Ramos (cell line): ENCODE data around the gene NEU4.

ENCODE experiments used
- in situ Hi-C: fragments of 300-500 bp; cut with MboI; formaldehyde crosslinking; loops from one replicate; pipeline ENCODE4 v1.14.3; 2022; ENCODE audit warnings: low sequenced_read_pairs; ENCODE audit not compliant: unreplicated experiment

NEU4 gene

DNA sequence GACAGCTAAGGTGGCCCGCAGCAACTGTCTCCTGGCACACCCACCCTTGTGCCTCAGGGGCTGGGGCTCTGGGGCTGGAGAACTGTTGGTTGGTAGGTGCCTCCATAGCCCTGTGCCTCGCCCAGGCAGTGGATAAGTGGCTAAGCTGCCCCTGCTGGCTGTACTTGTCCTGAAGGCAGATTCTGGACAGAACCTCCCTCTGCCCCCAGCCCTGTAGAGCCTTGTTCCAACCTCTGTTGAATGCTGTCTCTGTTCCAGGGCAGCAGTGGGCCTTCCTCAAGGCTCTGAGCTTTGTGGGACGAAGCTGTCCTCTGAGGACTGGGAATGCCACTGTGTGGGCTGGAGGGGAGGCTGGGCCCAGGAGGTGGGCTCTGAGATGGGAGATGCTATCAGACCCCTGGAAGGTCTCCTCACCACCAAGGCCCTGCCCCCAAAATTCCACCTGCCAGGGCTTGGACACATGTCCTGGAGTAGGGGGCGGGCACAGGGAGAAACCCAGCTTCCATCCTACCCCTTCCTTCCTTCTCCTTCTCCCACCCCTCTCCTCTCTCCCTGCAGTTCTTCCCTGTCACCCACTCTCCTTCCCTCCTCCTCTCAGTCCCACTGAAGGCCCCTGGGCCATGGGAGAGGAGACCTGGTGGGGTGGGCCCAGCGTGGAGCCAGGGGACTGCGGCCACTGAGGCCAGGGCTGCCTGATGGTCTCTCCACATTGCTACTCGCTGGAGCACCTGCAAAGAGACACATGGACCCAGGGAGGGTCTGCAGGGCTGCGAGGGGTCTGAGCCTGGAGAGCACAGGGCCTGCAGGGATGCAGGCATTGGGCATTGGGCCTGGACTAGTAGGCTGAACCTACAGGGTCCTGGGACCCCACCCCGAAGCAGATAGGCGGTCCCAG lies 51.4 kb downstream of the NEU4 start:
- in situ Hi-C loops = no loop called here

DNA sequence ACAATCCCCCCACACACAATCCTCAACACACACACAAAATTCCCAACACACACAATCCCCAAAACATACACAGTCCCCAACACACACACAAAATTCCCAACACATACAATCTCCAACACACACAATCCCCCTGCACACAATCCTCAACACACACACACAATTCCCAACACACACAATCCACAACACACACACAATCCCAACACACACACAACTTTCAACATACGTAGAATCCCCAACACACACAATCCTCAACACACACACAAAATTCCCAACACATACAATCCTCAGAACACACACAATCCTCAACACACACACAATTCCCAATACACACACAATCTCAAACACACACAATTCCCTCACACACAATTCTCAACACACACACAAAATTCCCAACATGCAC lies 52.3 kb downstream of the NEU4 start:
- in situ Hi-C loops = no loop called here

DNA sequence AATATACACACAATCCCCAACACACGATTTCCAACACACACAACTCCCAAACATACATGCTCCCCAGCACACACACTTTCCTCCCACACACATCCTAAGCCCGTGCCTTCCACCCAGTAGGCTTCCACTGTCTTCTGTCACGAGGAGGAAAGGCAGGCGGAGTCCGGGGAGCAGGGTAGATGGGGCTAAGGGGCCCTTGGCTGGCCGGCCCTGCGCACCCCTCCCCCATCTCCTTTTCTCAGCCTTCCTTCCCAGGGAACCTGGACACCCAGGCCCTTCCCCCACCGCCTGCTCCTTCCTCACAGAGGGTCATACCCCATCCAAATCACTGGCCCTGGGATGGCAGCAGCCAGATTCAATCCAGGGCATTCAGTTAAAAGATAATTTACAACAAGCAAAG lies 53.1 kb downstream of the NEU4 start:
- in situ Hi-C loops = no loop called here

DNA sequence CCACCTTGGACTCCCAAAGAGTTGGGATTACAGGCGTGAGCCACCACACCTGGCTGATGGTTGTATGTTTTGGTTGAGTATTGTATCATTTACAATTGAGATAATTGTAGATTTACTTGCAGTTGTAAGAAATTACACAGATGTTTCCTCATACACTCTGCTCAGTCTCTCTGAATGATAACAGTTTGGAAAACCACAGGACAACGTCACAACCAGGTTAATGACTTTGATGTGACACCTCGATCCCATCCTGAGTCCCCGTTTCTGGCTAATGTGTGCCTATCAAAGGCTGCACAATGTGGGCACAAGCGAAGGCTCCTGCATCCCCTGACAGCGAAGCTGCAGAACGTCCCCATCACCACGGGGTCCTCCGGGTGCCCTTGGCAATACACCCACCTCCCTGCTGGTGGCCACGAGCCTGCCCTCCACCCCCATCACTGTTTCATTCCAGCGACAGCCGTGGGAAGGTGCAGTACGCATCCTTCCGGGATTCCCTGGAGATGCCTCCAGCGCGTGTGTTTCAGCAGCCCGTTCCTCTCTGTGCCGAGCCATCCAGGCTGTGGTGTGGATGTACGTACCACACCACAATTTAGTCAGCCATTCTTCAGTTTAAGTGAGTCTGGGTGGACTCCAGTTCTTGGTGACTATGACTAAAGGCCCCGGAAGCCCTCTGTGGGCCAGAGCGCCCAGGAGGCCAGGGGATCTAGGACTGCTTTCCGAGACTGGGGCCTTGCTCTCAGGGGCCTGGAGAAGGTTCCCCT lies 54.0 kb downstream of the NEU4 start:
- in situ Hi-C loops = no loop called here

DNA sequence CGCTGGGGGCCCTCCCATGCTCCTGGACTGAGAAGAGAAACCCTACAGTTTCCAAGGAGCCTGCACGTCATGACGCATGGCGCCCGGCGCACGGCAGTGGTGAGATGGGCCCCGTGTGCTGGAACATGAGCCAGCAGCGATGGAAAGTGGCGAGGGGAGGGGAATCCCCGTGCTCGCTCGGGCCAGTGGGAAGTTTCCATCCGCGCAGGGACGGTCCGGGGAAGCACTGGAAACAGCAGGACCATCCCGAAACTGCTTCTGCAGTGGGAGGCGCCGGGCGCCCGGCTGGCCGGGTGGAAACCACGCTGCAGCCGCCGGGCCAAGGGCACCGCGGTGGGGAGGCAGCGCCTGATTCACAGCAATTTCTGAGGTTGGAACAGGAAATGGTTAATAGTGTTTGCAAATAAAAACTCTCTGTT lies 54.6 kb downstream of the NEU4 start:
- in situ Hi-C loops = no loop called here

DNA sequence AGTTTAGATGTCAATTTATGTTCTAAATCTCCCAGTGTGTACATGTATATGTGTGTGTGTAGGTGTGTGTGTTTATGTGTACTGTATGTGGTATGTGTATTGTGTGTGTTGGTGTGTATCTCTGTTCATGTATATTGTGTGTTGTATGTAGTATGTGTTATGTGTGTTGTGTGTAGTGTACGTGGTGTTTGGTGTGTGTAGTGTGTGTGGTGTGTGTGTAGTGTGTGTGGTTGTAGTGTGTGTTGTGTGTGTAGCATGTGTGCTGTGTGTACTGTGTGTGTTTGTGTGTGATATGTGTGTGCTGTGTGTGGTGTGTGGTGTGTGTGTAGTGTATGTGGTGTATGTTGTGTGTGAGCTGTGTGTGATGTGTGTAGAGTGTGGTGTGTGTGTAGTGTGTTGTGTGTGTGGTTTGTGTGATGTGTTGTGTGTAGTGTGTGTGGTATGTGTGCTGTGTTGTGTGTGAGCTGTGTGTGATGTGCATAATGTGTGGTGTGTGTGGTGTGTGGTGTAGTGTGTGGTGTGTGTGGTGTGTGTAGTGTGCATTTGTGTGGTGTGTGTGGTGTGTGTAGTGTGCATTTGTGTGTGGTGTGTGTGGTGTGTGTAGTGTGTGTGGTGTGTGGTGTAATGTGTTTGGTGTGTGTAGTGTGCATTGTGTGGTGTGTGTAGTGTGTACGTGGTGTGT lies 55.3 kb downstream of the NEU4 start:
- in situ Hi-C loops = no loop called here

DNA sequence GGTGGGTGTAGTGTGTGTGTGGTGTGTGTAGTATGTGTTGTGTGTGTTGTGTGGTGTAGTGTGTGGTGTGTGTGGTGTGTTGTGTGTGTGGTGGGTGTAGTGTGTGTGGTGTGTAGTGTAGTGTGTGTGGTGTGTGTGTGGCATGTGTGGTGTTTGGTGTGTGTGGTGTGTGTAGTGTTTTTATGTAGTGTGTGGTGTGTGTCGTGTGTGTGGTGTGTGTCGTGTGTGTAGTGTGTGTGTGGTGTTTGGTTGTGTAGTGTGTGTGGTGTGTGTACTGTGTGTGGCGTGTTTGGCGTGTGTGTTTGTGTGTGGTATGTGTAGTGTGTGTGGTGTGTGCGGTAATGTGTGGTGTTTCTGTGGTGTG lies 55.8 kb downstream of the NEU4 start:
- in situ Hi-C loops = no loop called here

DNA sequence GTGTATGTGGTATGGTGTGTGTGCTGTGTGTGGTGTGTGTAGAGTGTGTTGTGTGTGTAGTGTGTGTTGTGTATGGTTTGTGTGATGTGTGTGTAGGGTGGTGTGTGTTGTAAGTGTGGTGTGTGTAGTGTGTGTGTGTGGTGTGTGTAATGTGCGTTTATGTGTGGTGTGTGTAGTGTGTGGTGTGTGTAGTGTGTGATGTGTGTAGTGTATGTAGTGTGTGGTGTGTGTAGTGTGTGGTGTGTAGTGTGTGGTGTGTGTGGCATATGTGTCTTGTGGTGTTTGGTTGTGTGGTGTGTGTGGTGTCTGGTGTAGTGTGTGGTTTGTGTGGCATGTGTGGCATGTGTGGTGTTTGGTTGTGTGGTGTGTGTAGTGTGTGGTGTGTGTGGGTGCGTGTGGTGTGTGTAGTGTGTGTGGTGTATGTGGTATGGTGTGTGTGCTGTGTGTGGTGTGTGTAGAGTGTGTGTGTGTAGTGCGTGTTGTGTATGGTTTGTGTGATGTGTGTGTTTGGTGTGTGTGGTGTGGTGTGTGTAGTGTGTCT lies 56.5 kb downstream of the NEU4 start:
- in situ Hi-C loops = no loop called here

DNA sequence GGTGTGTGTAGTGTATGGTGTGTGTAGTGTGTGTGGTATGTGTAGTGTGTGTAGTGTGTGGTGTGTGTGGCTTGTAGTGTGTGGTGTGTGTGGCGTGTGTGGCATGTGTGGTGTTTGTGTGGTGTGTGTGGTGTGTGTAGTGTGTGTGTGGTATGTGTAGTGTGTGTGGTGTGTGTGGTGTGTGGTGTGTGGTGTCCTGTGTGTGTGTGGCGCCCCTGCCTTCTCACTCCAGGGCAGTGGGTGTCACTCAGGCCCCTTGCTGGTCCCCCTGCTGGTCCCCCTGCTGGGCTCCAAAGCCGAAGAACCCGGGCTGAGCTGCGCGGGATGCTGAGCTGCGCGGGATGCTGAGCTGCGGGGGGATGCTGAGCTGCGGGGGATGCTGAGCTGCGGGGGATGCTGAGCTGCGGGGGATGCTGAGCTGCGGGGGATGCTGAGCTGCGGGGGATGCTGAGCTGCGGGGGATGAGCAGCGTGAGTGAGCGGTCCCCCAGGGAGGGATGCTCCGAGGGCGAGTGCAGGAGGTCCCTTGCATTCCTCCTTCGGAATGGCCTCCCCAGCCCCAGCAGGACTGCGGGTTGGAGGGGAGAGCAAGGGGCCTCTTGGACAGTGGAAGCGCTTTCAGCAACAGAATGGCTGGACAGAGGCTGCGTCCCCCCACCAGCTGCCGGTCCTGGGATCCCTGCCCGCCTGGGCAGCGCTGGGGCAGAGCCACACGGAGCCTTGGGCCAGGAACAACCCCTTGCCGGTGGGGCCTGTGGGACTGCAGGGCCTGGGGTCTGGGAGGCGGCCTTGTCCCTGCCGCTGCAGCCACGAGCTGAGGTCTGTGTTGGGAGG lies 57.2 kb downstream of the NEU4 start:
- in situ Hi-C loops = no loop called here
